SK-N-SH treated with all-trans-retinoic acid at 6 μM for 48 hours (cell line): ENCODE results near the gene TAS2R43.
"Not testable (repeated sequence)": the region's sequence is repeated elsewhere in the genome, so short reads cannot be mapped to it uniquely, and the experiment has no call there.

ENCODE experiments used
- ATAC-seq: fragments of 200-7000 bp; cut with Tn5 transposase; 3 replicates; pipeline ENCODE4 v1.9.1; 2020; ENCODE audit warnings: mild to moderate bottlenecking, moderate library complexity
- ARNTL ChIP-seq: fragments of 450-650 bp; formaldehyde crosslinking; IDR thresholded peaks from 2 replicates; pipeline ENCODE4 v1.5.0; 2020; ENCODE audit warnings: low read depth, mild to moderate bottlenecking, moderate library complexity, borderline replicate concordance
- CSDC2 ChIP-seq: fragments of 250-450 bp; sonication (Bioruptor Pico); IDR thresholded peaks from 2 replicates; pipeline ENCODE4 v1.5.0; 2020; ENCODE audit warnings: mild to moderate bottlenecking, moderate library complexity
- GLIS3 ChIP-seq: fragments of 250-450 bp; sonication (Bioruptor Pico); IDR thresholded peaks from 2 replicates; pipeline ENCODE4 v1.5.0; 2020; ENCODE audit warnings: mild to moderate bottlenecking, moderate library complexity
- ISL1 ChIP-seq: fragments of 250-450 bp; sonication (Bioruptor Pico); IDR thresholded peaks from 2 replicates; pipeline ENCODE4 v2.1.2; 2022; ENCODE audit warnings: mild to moderate bottlenecking, moderate library complexity
- OSR1 ChIP-seq: fragments of 250-450 bp; sonication (Bioruptor Pico); IDR thresholded peaks from 2 replicates; pipeline ENCODE4 v1.8.0; 2022; ENCODE audit warnings: moderate library complexity, mild to moderate bottlenecking, inconsistent platforms
- PPARA ChIP-seq: fragments of 250-450 bp; sonication (Bioruptor Pico); IDR thresholded peaks from 2 replicates; pipeline ENCODE4 v1.5.0; 2020; ENCODE audit warnings: mild to moderate bottlenecking, borderline replicate concordance
- RARB ChIP-seq: fragments of 250-450 bp; sonication (Bioruptor Pico); IDR thresholded peaks from 2 replicates; pipeline ENCODE4 v1.8.0; 2021; ENCODE audit warnings: mild to moderate bottlenecking, moderate library complexity
- SNAI2 ChIP-seq: fragments of 250-450 bp; sonication (Bioruptor Pico); IDR thresholded peaks from 2 replicates; pipeline ENCODE4 v1.5.0; 2020; ENCODE audit warnings: mild to moderate bottlenecking, moderate library complexity
- TCF4 ChIP-seq: fragments of 250-450 bp; sonication (Bioruptor Pico); IDR thresholded peaks from 2 replicates; pipeline ENCODE4 v1.8.0; 2021; ENCODE audit warnings: mild to moderate bottlenecking, moderate library complexity, borderline replicate concordance
- TOX ChIP-seq: fragments of 250-450 bp; sonication (Bioruptor Pico); IDR thresholded peaks from 2 replicates; pipeline ENCODE4 v1.8.0; 2021; ENCODE audit warnings: mild to moderate bottlenecking, moderate library complexity, borderline replicate concordance
- ZFP3 ChIP-seq: fragments of 250-450 bp; sonication (Bioruptor Pico); IDR thresholded peaks from 2 replicates; pipeline ENCODE4 v1.5.0; 2020; ENCODE audit warnings: mild to moderate bottlenecking, moderate library complexity
- ZFP30 ChIP-seq: fragments of 450-650 bp; formaldehyde crosslinking; IDR thresholded peaks from 2 replicates; pipeline ENCODE4 v1.5.0; 2022; ENCODE audit warnings: mild to moderate bottlenecking, moderate library complexity
- ZNF565 ChIP-seq: fragments of 450-650 bp; formaldehyde crosslinking; conservative IDR thresholded peaks from 2 replicates; pipeline ENCODE4 v1.5.0; 2020; ENCODE audit warnings: low read depth, mild to moderate bottlenecking, moderate library complexity
- ZNF70 ChIP-seq: fragments of 450-650 bp; formaldehyde crosslinking; IDR thresholded peaks from 2 replicates; pipeline ENCODE4 v1.5.0; 2020; ENCODE audit warnings: mild to moderate bottlenecking, moderate library complexity
- TF ChIP-seq, protein P1 (sequence below): fragments of 250-450 bp; sonication (Bioruptor Pico); IDR thresholded peaks from 2 replicates; pipeline ENCODE4 v1.5.1; 2020; ENCODE audit warnings: low read depth, mild to moderate bottlenecking, moderate library complexity
- TF ChIP-seq, protein P2 (sequence below): fragments of 250-450 bp; sonication (Bioruptor Pico); IDR thresholded peaks from 2 replicates; pipeline ENCODE4 v1.8.0; 2020; ENCODE audit warnings: mild to moderate bottlenecking, moderate library complexity, borderline replicate concordance
- TF ChIP-seq, protein P3 (sequence below): fragments of 250-450 bp; sonication (Bioruptor Pico); IDR thresholded peaks from 2 replicates; pipeline ENCODE4 v1.8.0; 2021; ENCODE audit warnings: low read depth, mild to moderate bottlenecking, moderate library complexity, borderline replicate concordance
- TF ChIP-seq, protein P4 (sequence below): fragments of 250-450 bp; sonication (Bioruptor Pico); IDR thresholded peaks from 2 replicates; pipeline ENCODE4 v1.5.1; 2021; ENCODE audit warnings: mild to moderate bottlenecking, moderate library complexity

The TAS2R43 gene

DNA sequence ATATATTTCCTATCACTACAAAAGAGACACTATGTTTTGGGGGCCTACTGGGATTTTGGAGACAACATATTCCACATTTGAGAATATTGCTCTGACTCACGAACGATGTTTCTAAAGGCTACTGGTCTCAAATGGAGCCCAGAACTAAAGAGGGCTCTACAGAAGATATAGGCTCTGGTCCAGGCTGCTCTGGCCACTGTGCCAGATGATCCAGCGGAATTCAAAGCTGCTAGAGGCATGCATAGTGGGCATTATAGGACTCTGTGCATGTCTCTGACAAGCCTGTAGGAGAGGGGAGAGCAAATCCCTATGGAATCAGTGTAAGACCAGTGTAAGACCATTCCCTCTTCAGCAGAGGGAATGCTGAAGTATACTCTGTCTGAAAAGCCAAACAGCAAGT, 38.3 kb upstream of the TAS2R43 start:
- ATAC-seq: no peak
- no peak for TF ChIP-seq PPARA
- TF ChIP-seq, protein P1, sequence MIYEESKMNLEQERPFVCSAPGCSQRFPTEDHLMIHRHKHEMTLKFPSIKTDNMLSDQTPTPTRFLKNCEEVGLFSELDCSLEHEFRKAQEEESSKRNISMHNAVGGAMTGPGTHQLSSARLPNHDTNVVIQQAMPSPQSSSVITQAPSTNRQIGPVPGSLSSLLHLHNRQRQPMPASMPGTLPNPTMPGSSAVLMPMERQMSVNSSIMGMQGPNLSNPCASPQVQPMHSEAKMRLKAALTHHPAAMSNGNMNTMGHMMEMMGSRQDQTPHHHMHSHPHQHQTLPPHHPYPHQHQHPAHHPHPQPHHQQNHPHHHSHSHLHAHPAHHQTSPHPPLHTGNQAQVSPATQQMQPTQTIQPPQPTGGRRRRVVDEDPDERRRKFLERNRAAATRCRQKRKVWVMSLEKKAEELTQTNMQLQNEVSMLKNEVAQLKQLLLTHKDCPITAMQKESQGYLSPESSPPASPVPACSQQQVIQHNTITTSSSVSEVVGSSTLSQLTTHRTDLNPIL (CRISPR knock-in tag): no peak
- no peak for TF ChIP-seq ZNF70 (CRISPR knock-in tag)
- no peak for TF ChIP-seq ARNTL (CRISPR knock-in tag)
- TF ChIP-seq, all 23 proteins: peak for 0

DNA sequence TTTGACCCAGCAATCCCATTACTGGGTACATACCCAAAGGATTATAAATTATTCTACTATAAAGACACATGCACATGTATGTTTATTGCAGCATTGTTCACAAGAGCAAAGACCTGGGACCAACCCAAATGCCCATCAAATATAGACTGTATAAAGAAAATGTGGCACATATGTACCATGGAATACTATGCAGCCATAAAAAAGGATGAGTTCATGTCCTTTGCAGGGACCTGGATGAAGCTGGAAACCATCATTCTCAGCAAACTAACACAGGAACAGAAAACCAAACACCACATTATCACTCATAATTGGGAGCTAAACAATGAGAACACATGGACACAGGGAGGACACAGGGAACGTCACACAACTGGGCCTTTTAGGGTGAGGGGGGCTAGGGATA, 22.0 kb upstream of the TAS2R43 start:
- ATAC-seq: not testable (repeated sequence)

DNA sequence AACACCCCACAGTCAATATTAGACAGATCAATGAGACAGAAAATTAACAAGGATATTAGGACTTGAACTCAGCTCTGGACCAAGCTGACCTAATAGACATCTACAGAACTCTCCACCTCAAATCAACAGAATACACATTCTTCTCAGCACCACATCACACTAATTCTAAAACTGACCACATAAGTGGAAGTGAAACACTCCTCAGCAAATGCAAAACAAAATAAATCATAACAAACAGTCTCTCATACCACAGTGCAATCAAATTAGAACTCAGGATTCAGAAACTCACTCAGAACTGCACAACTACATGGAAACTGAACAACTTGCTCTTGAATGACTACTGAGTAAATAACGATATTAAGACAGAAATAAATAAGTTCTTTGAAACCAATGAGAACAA, 19.1 kb upstream of the TAS2R43 start:
- ATAC-seq: not testable (repeated sequence)

DNA sequence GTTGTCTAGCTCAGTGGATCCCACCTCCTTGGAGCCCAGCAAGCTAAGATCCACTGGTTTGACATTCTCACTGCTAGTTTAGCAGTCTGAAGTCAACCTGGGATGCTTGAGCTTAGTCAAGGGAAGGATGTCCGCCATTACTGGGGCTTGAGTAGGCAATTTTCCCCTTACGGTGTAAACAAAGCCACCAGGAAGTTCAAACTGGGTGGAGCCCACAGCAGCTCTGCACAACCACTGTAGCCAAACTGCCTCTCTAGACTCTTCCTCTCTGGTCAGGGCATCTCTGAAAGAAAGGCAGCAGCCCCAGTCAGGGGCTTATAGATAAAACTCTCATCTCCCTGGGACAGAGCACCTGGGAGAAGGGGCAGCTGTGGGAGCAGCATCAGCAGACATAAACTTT, 16.7 kb upstream of the TAS2R43 start:
- TF ChIP-seq, protein P2, sequence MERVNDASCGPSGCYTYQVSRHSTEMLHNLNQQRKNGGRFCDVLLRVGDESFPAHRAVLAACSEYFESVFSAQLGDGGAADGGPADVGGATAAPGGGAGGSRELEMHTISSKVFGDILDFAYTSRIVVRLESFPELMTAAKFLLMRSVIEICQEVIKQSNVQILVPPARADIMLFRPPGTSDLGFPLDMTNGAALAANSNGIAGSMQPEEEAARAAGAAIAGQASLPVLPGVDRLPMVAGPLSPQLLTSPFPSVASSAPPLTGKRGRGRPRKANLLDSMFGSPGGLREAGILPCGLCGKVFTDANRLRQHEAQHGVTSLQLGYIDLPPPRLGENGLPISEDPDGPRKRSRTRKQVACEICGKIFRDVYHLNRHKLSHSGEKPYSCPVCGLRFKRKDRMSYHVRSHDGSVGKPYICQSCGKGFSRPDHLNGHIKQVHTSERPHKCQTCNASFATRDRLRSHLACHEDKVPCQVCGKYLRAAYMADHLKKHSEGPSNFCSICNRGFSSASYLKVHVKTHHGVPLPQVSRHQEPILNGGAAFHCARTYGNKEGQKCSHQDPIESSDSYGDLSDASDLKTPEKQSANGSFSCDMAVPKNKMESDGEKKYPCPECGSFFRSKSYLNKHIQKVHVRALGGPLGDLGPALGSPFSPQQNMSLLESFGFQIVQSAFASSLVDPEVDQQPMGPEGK (CRISPR knock-in tag): no peak
- no peak for TF ChIP-seq ISL1
- TF ChIP-seq ZNF70 (CRISPR knock-in tag): no peak
- TF ChIP-seq, protein P1 (CRISPR knock-in tag): no peak
- TF ChIP-seq TOX (CRISPR knock-in tag): no peak
- no peak for TF ChIP-seq TCF4
- no peak for TF ChIP-seq SNAI2 (CRISPR knock-in tag)
- no peak for TF ChIP-seq RARB (CRISPR knock-in tag)
- TF ChIP-seq, protein P3, sequence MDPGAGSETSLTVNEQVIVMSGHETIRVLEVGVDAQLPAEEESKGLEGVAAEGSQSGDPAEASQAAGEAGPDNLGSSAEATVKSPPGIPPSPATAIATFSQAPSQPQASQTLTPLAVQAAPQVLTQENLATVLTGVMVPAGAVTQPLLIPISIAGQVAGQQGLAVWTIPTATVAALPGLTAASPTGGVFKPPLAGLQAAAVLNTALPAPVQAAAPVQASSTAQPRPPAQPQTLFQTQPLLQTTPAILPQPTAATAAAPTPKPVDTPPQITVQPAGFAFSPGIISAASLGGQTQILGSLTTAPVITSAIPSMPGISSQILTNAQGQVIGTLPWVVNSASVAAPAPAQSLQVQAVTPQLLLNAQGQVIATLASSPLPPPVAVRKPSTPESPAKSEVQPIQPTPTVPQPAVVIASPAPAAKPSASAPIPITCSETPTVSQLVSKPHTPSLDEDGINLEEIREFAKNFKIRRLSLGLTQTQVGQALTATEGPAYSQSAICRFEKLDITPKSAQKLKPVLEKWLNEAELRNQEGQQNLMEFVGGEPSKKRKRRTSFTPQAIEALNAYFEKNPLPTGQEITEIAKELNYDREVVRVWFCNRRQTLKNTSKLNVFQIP (CRISPR knock-in tag): no peak
- TF ChIP-seq GLIS3 (CRISPR knock-in tag): no peak
- TF ChIP-seq ZNF565 (CRISPR knock-in tag): no peak
- no peak for TF ChIP-seq ARNTL (CRISPR knock-in tag)
- no peak for TF ChIP-seq ZFP30
- no peak for ATAC-seq

DNA sequence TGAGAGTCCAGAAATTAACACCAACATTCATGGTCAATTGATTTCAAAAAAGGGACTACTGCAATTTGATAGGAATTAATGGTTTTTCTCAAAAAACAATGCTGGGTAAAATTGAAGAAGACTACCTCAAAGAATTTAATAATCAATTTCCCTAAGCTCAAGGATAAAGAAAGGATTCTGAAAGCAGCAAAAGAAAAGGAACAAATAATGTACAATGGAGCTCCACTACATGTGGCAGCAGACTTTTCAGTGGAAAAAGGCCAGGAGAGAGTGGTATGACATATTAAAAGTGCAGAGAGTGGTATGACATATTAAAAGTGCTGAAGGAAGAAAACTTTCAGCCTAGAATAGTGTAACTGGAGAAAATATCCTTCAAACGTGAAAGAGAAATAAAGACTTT, 15.6 kb upstream of the TAS2R43 start:
- ATAC-seq: no peak
- TF ChIP-seq TCF4 (no peak), OSR1 (no peak), SNAI2 (CRISPR knock-in tag) (no peak), CSDC2 (CRISPR knock-in tag) (no peak), ZFP3 (CRISPR knock-in tag) (no peak), ZNF565 (CRISPR knock-in tag) (no peak)
- TF ChIP-seq, protein P2 (CRISPR knock-in tag): no peak
- TF ChIP-seq, protein P4, sequence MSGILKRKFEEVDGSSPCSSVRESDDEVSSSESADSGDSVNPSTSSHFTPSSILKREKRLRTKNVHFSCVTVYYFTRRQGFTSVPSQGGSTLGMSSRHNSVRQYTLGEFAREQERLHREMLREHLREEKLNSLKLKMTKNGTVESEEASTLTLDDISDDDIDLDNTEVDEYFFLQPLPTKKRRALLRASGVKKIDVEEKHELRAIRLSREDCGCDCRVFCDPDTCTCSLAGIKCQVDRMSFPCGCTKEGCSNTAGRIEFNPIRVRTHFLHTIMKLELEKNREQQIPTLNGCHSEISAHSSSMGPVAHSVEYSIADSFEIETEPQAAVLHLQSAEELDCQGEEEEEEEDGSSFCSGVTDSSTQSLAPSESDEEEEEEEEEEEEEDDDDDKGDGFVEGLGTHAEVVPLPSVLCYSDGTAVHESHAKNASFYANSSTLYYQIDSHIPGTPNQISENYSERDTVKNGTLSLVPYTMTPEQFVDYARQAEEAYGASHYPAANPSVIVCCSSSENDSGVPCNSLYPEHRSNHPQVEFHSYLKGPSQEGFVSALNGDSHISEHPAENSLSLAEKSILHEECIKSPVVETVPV (CRISPR knock-in tag): no peak
